22Rv1 (cell line): ENCODE measurements around the gene LDHAL6B.

Experiments
- H3K27ac ChIP-seq: fragments of 450-650 bp; 2 replicates; pipeline ENCODE4 v1.5.1; 2017
- ZFX ChIP-seq: fragments of 450-650 bp; IDR thresholded peaks from 2 replicates; pipeline ENCODE4 v1.6.1; 2017; ENCODE audit warnings: antibody characterized with exemption, borderline replicate concordance
- TF ChIP-seq, protein P1 (sequence below): fragments of 450-650 bp; IDR thresholded peaks from 2 replicates; pipeline ENCODE4 v1.5.1; 2017; ENCODE audit warnings: mild to moderate bottlenecking

Gene LDHAL6B

DNA sequence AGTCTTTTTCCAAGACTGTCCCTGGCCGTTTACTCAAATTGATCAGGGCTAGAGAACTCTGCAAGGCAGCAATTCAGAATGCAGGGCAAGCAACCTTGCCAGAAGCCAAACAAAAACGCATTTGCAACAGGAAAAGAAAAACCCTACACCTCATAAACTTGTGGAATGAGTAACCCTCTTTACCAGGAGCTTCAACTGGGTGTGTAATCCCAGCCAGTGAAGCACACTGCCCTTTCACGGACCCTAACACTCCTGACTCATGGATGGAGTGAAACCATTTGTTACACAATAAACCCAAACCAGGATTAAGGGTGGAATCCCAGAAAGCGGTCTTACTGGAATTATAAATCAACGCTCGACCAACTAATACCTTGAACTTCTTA is 14.8 kb upstream of the LDHAL6B start:
- no peak overlapping the region for H3K27ac ChIP-seq

DNA sequence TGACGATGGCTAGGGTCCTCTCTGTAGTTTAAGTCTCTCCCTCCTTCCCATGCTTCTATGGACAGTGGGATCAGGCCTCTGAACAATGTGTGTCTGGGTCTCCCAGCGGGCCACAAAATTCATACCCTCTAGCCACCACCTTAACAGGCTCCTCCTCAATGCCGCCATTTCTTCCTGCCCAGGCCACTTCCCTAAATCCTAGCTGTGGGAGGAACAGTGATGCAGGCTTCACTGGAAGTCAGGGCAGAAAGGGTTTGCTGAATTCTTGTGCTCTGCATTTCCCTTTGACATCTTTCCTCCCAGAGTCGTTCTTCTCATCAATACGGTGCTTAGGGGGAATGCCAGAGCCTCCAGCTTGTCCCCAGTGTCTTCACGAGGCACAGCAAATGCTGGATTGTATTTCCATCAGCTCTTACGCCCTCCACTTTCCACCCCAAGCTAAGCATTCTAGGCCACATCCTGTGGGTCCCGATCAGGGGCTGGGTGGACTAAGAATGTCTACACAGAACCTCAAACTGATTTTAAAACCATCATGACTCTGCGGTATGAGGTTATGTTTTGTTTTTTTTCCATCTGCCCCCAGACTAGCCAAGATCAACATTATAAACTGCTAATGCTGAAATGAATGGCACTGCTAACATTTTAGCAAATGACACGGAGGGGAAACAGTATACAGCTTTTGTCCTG is 11.9 kb upstream of the LDHAL6B start:
- no peak overlapping the region for H3K27ac ChIP-seq
- TF ChIP-seq, protein P1, sequence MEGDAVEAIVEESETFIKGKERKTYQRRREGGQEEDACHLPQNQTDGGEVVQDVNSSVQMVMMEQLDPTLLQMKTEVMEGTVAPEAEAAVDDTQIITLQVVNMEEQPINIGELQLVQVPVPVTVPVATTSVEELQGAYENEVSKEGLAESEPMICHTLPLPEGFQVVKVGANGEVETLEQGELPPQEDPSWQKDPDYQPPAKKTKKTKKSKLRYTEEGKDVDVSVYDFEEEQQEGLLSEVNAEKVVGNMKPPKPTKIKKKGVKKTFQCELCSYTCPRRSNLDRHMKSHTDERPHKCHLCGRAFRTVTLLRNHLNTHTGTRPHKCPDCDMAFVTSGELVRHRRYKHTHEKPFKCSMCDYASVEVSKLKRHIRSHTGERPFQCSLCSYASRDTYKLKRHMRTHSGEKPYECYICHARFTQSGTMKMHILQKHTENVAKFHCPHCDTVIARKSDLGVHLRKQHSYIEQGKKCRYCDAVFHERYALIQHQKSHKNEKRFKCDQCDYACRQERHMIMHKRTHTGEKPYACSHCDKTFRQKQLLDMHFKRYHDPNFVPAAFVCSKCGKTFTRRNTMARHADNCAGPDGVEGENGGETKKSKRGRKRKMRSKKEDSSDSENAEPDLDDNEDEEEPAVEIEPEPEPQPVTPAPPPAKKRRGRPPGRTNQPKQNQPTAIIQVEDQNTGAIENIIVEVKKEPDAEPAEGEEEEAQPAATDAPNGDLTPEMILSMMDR, result no peak
- no peak for TF ChIP-seq ZFX

More for the DNA sequence above, 14.8 kb upstream of the LDHAL6B start:
- no peak for TF ChIP-seq ZFX
- TF ChIP-seq, protein P1, result no peak

DNA sequence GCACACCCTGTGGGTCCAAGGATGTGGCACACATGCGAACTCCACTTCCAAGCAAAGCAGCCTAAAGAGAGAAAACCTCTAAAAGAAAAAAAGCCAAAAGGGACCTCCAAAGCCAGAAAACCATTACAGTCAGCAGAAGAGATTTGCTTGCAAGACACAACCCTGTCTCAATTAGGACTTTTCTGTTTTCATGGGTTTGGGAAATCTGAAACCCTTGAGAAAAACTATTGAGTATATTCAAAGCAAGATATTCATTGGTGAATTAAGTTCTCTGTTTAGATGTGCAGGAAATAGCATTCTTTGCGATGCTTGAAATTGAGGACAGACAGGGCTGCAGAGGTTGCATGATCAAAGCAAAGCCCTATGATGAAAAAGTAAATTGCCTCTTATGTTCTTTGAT is 10.2 kb upstream of the LDHAL6B start:
- no peak for TF ChIP-seq ZFX
- TF ChIP-seq, protein P1, result no peak
- no peak overlapping the region for H3K27ac ChIP-seq

DNA sequence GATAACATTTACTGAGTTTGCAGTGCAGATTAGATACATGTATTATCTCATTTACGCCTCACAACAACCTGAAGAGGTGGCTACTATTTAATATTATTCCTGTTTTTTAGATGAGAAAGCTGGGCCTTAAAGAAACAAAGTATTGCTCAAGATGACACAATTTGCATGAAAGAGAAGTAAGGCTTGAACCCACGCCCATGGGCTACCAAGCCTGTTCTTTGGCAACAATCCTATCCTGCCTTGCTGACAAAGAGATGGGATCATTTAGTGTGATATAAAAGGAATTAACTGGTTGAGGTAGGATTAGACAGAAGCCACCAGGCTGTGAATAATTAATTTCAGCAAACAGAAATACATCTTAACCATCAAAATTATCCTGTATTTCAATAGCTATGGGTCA is 9.2 kb upstream of the LDHAL6B start:
- no peak for TF ChIP-seq ZFX
- TF ChIP-seq, protein P1, result no peak
- no peak overlapping the region for H3K27ac ChIP-seq

DNA sequence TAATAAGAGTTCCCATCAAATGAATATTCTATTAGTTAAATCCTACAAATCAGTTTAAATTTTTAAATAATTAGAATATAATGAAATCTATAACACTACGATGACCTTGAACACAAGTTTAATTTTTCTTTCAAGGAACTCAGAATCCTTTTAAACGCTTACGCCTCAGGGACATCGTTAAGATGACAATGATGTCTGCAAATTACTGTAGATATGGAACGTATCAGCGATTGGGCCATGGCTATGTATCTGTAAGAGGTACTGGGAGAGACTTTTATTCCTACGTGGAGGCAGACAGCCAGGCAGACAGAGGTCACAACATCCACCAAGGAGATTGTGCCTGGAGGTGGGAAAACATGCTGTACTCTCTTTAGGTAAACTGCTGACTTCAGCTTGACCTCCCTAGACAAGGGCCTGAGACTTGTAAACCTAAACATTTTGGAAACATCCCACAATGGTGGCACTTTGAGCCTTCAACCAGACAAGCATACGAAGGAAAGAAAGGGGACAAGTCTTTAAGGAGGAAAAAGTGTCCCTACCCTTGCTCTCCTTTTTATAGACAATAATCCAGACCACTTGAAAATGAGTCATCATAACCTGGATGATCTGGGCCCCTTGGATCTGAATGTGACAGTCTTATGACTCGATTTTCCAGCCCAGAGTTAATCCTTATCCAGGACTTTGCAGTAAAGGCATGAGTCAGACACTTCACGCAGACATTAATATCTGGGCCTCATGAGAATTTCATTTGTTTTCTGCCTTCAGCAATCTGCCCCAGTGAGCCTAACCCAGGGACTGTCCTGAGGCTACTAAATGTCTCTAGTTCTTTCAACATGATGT is 6.8 kb upstream of the LDHAL6B start:
- H3K27ac ChIP-seq, result no peak overlapping the region

DNA sequence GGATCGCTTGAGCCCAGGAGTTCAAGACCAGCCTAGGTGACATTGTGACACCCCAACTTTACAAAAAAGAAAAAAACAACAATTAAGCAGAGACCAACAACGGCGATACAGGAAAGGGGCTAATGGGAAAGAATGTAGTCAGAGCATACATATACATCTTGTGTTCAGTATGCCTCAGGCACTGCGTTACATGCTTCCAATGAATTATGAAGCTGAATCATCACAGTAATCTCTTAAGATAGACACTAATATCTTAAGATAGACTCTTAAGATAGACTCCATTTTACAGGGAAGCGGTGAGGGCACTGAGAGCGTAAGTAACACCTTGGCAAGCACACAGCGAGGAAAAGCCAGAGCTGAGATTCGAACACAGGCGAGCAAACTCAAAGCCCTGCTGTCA is 6.1 kb upstream of the LDHAL6B start:
- H3K27ac ChIP-seq, result no peak overlapping the region
- TF ChIP-seq ZFX, result no peak
- TF ChIP-seq, protein P1, result no peak

More for the DNA sequence above, 6.8 kb upstream of the LDHAL6B start:
- TF ChIP-seq, protein P1, result no peak
- TF ChIP-seq ZFX, result no peak

DNA sequence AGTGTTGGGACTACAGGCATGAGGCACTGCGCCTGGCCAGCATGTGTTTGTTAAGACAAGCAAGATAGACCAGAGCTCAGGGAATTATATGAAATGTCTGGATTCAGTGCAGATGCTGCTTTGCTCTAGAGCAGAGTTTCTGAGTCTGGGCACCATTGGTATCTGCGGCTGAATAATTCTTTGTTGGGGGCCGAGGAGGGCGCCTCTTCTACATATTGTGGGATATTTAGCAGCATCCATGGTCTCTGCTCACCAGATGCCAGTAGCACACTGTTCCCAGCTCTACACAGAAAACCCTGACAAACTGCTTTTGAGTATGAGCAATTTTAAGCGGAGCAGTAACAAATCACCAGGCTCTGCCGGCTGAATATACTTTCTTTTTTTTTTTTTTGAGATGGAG is 3.6 kb upstream of the LDHAL6B start:
- no peak for TF ChIP-seq ZFX
- TF ChIP-seq, protein P1, result no peak
- no peak overlapping the region for H3K27ac ChIP-seq
